Adrenal gland (tissue), 12 donors: ENCODE data around the gene MARCHF6. TPM values are rescaled to one million over a fixed set of nuclear protein-coding genes. Genes with fewer than 3 reads are reported as not detected.
A peak's percentile ranks its signal among the peaks of the same experiment; 100 is the strongest.

ENCODE experiments used
- DNase-seq, 7 donors: peaks; one replicate each; pipeline ENCODE4 v3.0.0-alpha.2; 2019 to 2020
- H3K27ac ChIP-seq, 5 donors: fragments of 200-600 bp; sonication (generic) in 4 of 5; 1 replicate in 3 of 5; 2 replicates in 2 of 5; pipeline versions ENCODE4 v1.5.1 to v1.8.0; 2016 to 2020; ENCODE audit warnings: mild to moderate bottlenecking in 1 of 5
- H3K27me3 ChIP-seq: fragments of 200-600 bp; 2 replicates; pipeline ENCODE4 v1.8.0; 2021
- H3K36me3 ChIP-seq, 2 donors: fragments of 200-600 bp; replicated peaks in 1 of 2; 1 replicate in 1 of 2; 2 replicates in 1 of 2; pipeline versions ENCODE4 v1.5.1 to v1.8.0; 2018 to 2022
- H3K4me1 ChIP-seq, 2 donors: fragments of 200-600 bp; replicated peaks in 1 of 2; 1 replicate in 1 of 2; 2 replicates in 1 of 2; pipeline versions ENCODE4 v1.5.1 to v1.8.0; 2018 to 2021
- H3K4me3 ChIP-seq, 4 donors: fragments of 200-600 bp; sonication (generic) in 3 of 4; one replicate each; pipeline ENCODE4 v1.5.1; 2016 to 2018
- H3K9me3 ChIP-seq, 3 donors: fragments of 200-600 bp; sonication (generic) in 1 of 3; replicated peaks in 1 of 3; 1 replicate in 2 of 3; 2 replicates in 1 of 3; pipeline versions ENCODE4 v1.5.1 to v1.8.0; 2016 to 2021
- POLR2A ChIP-seq, 2 donors: fragments of 450-650 bp; IDR thresholded peaks; one replicate each; pipeline ENCODE4 v1.6.1; 2017; ENCODE audit warnings: antibody characterized with exemption in 2 of 2, mild to moderate bottlenecking in 2 of 2, moderate library complexity in 1 of 2
- WGBS, 4 donors: extraction: QIAGEN DNeasy Blood & Tissue Kit in 2 of 4; methylation state at CpG; one replicate each; pipeline versions ENCODE4 v1.1.5 to v1.1.7; 2013 to 2017; 5-methylcytosine and 5-hydroxymethylcytosine counted together
- intact Hi-C, 2 donors: fragments of 100-400 bp; cut with DNase I; formaldehyde crosslinking; loops; one replicate each; pipeline versions ENCODE4 v1.14.1 to v1.15.0; 2022 to 2023
- polyA plus RNA-seq, 3 donors: library from polyadenylated mRNA; stranded (reverse); fragments of 200-250 nt in 2 of 3; fragments of 350-450 nt in 1 of 3; fragmentation: Illumina TruSeq in 1 of 3; extraction: RNeasy Lipid Tissue Mini Kit (QIAGEN cat#74804) in 1 of 3; gene quantifications; one replicate each; pipeline ENCODE4 v1.2.3, GENCODE V29; 2013 to 2014
- total RNA-seq, 9 donors: library from RNA; depleted of rRNA in 4 of 9; stranded (reverse); fragments of >200 nt in 4 of 9; fragments of 120-200 nt in 1 of 9; fragmentation: NEBNext Ultra II Directional in 1 of 9; extraction: Animal tissue kit (Norgen Biotek cat#: 25700) in 1 of 9; gene quantifications; one replicate each; pipeline versions ENCODE4 v1.1.0 to v1.2.4, GENCODE V29; 2013 to 2023
- TF ChIP-seq, protein P1 (sequence below), 6 experiments: fragments of 450-650 bp in 4 of 6; fragments of 200-600 bp in 2 of 6; sonication (generic) in 1 of 6; IDR thresholded peaks; 1 replicate in 5 of 6; 2 replicates in 1 of 6; pipeline versions ENCODE4 v1.5.1 to v1.8.0; 2016 to 2021; ENCODE audit warnings: antibody characterized with exemption in 6 of 6, mild to moderate bottlenecking in 2 of 6, moderate library complexity in 1 of 6
- donor health status: healthy with polysubstance abuse.
- donor health status: Bipolar disorder and iron deficiency.
- donor health status: DM: yes; HTN: yes; CAD: no.
- donor health status: DM: no; HTN: no; CAD: no.
- donor health status: DM: no; HTN: no; CAD: no.
- donor health status: DM: yes; HTN: yes; CAD: no.

Gene MARCHF6
- total and polyA plus RNA-seq, 12 donors: 51.6 to 170 (median 115) TPM

DNA sequence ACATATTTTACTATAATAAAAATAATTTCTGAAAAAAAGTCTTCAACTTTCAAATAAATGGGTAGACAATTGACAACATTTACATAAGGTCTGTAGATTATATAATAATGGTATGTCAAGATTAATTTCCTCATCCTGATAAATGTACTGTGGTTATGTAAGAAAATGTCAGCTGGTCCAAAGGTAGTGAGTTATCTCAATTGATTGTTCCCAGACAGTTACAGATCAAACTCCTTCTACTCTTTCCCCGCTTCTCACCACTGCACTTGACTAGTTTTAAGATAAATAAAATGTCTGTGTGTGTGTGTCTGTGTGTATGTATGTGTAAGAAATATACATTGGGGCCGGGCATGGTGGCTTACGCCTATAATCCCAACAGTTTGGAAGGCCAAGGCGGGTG lies 16.4 kb upstream of the MARCHF6 start:
- TF ChIP-seq, protein P1, sequence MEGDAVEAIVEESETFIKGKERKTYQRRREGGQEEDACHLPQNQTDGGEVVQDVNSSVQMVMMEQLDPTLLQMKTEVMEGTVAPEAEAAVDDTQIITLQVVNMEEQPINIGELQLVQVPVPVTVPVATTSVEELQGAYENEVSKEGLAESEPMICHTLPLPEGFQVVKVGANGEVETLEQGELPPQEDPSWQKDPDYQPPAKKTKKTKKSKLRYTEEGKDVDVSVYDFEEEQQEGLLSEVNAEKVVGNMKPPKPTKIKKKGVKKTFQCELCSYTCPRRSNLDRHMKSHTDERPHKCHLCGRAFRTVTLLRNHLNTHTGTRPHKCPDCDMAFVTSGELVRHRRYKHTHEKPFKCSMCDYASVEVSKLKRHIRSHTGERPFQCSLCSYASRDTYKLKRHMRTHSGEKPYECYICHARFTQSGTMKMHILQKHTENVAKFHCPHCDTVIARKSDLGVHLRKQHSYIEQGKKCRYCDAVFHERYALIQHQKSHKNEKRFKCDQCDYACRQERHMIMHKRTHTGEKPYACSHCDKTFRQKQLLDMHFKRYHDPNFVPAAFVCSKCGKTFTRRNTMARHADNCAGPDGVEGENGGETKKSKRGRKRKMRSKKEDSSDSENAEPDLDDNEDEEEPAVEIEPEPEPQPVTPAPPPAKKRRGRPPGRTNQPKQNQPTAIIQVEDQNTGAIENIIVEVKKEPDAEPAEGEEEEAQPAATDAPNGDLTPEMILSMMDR (IDR thresholded peaks at IDR 0.05): no peak
- TF ChIP-seq POLR2A (IDR thresholded peaks at IDR 0.05): no peak
- no peaks in the 10 kb centered on the region for H3K27me3 ChIP-seq
- no peak overlapping the region for H3K4me3 ChIP-seq
- no peaks in the 10 kb centered on the region for H3K36me3 ChIP-seq
- intact Hi-C loops: no loop called here
- 92 to 94% (median 94%) methylated on average over 4 of the region's 4 CpGs for WGBS, 4 donors
- H3K27ac ChIP-seq: no peak overlapping the region
- H3K9me3 ChIP-seq: no peaks in the 10 kb centered on the region
- DNase-seq: no peak
- H3K4me1 ChIP-seq: peaks cover 0 to 4% of the 10 kb centered on the region in 2 donors

DNA sequence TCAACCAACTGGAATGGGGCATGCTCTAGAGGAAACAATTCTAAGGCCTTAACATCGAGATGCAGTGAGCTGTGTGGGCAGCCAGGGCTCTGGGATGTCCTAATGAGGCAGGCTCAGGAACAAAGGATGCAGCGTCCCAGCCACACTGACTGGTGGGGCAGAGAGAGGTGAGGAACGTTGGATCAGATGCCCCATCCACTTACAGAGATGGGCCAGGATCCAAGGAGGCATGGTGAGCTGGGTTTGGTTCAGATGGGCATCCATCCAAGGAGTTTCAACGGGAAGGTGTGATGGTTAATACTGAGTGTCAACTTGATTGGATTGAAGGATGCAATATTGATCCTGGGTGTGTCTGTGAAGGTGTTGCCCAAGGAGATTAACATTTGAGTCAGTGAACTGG lies 15.5 kb upstream of the MARCHF6 start:
- DNase-seq: no peak
- 78 to 85% (median 82%) methylated on average over 4 of the region's 4 CpGs for WGBS, 4 donors
- intact Hi-C loops: no loop called here

DNA sequence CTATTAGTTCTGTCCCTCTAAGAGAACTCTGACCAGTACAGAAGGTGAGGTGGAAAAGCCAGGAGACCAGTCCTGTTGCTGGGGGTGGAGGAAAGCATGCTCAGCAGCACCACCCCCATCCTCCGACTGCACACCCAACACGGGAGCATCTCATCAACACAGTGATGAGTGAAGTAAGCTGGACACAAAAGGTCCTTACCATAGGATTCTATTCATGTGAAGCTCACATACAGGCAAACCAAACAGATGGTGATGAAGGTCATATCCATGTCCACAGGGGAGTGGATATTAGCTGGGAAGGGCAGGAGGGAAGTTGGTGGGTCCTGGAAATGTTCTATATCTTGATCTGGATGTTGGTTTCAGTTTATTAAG lies 14.8 kb upstream of the MARCHF6 start:
- no peak overlapping the region for H3K4me3 ChIP-seq
- WGBS, 4 donors: 84 to 90% (median 87%) methylated on average over 2 of the region's 2 CpGs
- H3K4me1 ChIP-seq: peaks cover 0 to 4% of the 10 kb centered on the region in 2 donors

More for the DNA sequence above, 15.5 kb upstream of the MARCHF6 start:
- TF ChIP-seq POLR2A (IDR thresholded peaks at IDR 0.05): no peak
- TF ChIP-seq, protein P1 (IDR thresholded peaks at IDR 0.05): no peak
- Histone ChIP-seq H3K27me3 (no peaks in the 10 kb centered on the region), H3K27ac (no peak overlapping the region), H3K36me3 (no peaks in the 10 kb centered on the region), H3K9me3 (no peaks in the 10 kb centered on the region), H3K4me3 (no peak overlapping the region), H3K4me1 (peaks cover 0 to 4% of the 10 kb centered on the region in 2 donors)

DNA sequence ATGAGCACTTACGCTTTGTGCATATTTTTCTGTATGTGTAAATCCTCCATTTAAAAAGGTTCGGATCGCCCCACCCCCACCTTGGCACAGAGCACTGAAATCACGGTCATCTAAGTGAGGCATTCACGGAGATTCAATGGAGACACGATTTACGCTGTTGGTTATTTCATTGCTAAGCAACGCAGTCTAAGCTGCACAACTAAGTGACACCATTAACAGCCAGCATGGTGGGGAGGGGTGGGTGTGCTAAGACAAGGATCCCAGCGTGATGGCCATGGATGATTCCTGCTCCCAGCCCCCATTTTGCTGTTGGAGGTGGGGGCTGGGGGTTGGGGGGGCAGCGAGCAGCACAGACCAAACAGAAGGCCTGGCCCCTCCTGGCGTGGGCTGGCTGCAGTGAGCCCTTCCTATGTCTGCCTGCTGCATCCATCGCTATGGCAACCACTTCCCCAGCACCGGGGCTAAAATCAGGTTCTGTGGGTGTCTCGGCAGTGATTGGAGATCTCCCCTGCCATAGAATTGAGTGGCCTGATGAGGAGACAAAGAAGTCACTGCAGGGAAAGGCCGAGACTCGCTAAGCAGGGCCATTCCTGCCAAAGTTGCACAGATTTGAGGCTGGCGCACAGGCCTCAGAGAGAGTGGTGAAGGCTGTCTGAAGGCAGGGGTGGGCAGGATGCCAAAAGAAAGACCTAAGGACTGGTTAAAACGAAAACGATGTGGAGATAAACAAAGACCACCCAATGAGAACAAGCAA lies 14.3 kb upstream of the MARCHF6 start:
- H3K4me1 ChIP-seq: no peaks in the 10 kb centered on the region
- no peaks in the 10 kb centered on the region for H3K36me3 ChIP-seq
- DNase-seq: no peak
- no peak for TF ChIP-seq POLR2A (IDR thresholded peaks at IDR 0.05)
- TF ChIP-seq, protein P1 (IDR thresholded peaks at IDR 0.05): no peak
- no peaks in the 10 kb centered on the region for H3K9me3 ChIP-seq
- no peaks in the 10 kb centered on the region for H3K27me3 ChIP-seq
- intact Hi-C loops: no loop called here
- H3K4me3 ChIP-seq: no peak overlapping the region
- peak overlapping the region in 1 of 5 donors; percentile 12 for H3K27ac ChIP-seq
- 70 to 75% (median 71%) methylated on average over 19 of the region's 19 CpGs for WGBS, 4 donors

More for the DNA sequence above, 14.8 kb upstream of the MARCHF6 start:
- Histone ChIP-seq H3K9me3 (no peaks in the 10 kb centered on the region), H3K27me3 (no peaks in the 10 kb centered on the region), H3K27ac (no peak overlapping the region), H3K36me3 (no peaks in the 10 kb centered on the region)
- no peak for DNase-seq
- intact Hi-C loops: no loop called here
- TF ChIP-seq, protein P1 (IDR thresholded peaks at IDR 0.05): no peak
- TF ChIP-seq POLR2A (IDR thresholded peaks at IDR 0.05): no peak
